ENCODE data around the gene PRIMA1.
"Not testable (repeated sequence)": the region's sequence is repeated elsewhere in the genome, so short reads cannot be mapped to it uniquely, and the experiment has no call there.

DNA sequence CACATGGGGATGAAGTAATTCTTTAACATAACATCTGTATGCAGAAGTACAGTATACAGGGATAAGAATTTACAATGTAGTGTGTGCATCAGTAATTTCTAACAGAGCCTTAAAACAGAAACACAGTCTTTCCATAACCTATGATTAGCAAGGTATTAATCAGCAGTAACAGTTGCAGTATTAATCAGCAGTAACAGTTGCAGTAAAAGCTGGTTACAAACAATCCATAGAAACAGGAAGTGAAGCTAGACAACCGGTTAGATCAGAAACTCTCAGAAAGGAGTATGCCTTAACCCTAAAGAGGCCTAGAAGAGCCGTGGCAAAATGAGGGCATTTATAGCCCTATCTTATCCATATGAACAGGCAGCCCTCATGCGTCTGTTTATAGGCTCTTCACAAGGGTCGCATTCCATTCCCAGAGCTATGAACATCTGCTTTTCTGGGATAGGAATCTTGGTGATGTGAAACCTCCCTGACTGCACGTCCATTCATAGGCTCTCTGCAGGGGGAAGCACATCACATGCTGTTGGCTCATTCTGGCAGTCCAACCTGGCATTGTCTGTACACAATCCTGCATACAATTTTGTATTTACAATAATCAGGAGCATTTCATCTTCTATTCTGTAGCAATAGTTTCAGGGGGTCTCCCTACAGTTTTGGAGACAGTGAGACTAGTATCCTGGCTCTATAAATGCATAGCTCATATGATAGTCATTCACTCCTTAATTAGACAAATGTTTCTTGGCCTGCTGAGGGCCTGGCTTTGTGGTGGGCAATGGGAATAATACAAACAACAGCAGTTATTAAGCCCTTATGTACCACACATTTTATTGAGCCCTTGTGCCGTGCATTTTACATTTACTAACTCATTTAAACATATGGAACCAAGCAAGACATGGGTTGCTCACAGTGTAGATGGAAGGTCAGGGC lies 21.5 kb upstream of the PRIMA1 start:
- not testable (repeated sequence) for TF ChIP-seq POLR2AphosphoS5 (IDR thresholded peaks at IDR 0.05; ENCODE audit: low read depth, low read length); TCF7L2 (IDR thresholded peaks at IDR 0.05; ENCODE audit: low read depth, low read length); SIN3A (IDR thresholded peaks at IDR 0.05; ENCODE audit: borderline replicate concordance, insufficient read depth, low read depth, low read length)
- TF ChIP-seq, protein P1, sequence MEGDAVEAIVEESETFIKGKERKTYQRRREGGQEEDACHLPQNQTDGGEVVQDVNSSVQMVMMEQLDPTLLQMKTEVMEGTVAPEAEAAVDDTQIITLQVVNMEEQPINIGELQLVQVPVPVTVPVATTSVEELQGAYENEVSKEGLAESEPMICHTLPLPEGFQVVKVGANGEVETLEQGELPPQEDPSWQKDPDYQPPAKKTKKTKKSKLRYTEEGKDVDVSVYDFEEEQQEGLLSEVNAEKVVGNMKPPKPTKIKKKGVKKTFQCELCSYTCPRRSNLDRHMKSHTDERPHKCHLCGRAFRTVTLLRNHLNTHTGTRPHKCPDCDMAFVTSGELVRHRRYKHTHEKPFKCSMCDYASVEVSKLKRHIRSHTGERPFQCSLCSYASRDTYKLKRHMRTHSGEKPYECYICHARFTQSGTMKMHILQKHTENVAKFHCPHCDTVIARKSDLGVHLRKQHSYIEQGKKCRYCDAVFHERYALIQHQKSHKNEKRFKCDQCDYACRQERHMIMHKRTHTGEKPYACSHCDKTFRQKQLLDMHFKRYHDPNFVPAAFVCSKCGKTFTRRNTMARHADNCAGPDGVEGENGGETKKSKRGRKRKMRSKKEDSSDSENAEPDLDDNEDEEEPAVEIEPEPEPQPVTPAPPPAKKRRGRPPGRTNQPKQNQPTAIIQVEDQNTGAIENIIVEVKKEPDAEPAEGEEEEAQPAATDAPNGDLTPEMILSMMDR (IDR thresholded peaks at IDR 0.05) = not testable (repeated sequence)
- TF ChIP-seq, protein P2, sequence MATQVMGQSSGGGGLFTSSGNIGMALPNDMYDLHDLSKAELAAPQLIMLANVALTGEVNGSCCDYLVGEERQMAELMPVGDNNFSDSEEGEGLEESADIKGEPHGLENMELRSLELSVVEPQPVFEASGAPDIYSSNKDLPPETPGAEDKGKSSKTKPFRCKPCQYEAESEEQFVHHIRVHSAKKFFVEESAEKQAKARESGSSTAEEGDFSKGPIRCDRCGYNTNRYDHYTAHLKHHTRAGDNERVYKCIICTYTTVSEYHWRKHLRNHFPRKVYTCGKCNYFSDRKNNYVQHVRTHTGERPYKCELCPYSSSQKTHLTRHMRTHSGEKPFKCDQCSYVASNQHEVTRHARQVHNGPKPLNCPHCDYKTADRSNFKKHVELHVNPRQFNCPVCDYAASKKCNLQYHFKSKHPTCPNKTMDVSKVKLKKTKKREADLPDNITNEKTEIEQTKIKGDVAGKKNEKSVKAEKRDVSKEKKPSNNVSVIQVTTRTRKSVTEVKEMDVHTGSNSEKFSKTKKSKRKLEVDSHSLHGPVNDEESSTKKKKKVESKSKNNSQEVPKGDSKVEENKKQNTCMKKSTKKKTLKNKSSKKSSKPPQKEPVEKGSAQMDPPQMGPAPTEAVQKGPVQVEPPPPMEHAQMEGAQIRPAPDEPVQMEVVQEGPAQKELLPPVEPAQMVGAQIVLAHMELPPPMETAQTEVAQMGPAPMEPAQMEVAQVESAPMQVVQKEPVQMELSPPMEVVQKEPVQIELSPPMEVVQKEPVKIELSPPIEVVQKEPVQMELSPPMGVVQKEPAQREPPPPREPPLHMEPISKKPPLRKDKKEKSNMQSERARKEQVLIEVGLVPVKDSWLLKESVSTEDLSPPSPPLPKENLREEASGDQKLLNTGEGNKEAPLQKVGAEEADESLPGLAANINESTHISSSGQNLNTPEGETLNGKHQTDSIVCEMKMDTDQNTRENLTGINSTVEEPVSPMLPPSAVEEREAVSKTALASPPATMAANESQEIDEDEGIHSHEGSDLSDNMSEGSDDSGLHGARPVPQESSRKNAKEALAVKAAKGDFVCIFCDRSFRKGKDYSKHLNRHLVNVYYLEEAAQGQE (IDR thresholded peaks at IDR 0.05; ENCODE audit: insufficient read depth in 1 of 2, low read depth in 2 of 2, low read length in 1 of 2) = not testable (repeated sequence)

Data from Panc1 (cell line).